SK-N-SH (cell line): Measurements from ENCODE around the gene SYT11.

Experiments used
- CTCF ChIP-seq: fragments of 200-600 bp; sonication (generic); IDR thresholded peaks from 2 replicates; pipeline ENCODE4 v1.6.1; 2017; ENCODE audit warnings: antibody characterized with exemption, mild to moderate bottlenecking, moderate library complexity
- EZH2phosphoT487 ChIP-seq: fragments of 200-600 bp; sonication (generic); IDR thresholded peaks from 2 replicates; pipeline ENCODE4 v1.6.1; 2017; ENCODE audit warnings: low read depth, mixed run types, mild to moderate bottlenecking, antibody characterized with exemption, moderate library complexity, borderline replicate concordance
- POLR2AphosphoS5 ChIP-seq: IDR thresholded peaks from 2 replicates; pipeline ENCODE4 v1.6.1; 2012; ENCODE audit warnings: low read depth, low read length
- REST ChIP-seq: IDR thresholded peaks from 2 replicates; pipeline ENCODE4 v1.6.1; 2012; ENCODE audit warnings: mild to moderate bottlenecking, low read depth, low read length, moderate library complexity
- RXRA ChIP-seq: IDR thresholded peaks from 2 replicates; pipeline ENCODE4 v1.4.0; 2012; ENCODE audit warnings: low read depth, mild to moderate bottlenecking, borderline replicate concordance
- TAF1 ChIP-seq: IDR thresholded peaks from 2 replicates; pipeline ENCODE4 v1.6.1; 2012; ENCODE audit warnings: low read depth, mild to moderate bottlenecking, low read length, moderate library complexity, borderline replicate concordance
- TEAD4 ChIP-seq: IDR thresholded peaks from 2 replicates; pipeline ENCODE4 v1.4.0; 2012; ENCODE audit warnings: mild to moderate bottlenecking, borderline replicate concordance; ENCODE audit not compliant: insufficient read depth
- TF ChIP-seq, protein P1 (sequence below): IDR thresholded peaks from 2 replicates; pipeline ENCODE4; 2012

- TF ChIP-seq TEAD4 (no peak), CTCF (no peak), RXRA (no peak), POLR2AphosphoS5 (no peak), EZH2phosphoT487 (no peak), TAF1 (no peak), REST (no peak)
- TF ChIP-seq, protein P1, sequence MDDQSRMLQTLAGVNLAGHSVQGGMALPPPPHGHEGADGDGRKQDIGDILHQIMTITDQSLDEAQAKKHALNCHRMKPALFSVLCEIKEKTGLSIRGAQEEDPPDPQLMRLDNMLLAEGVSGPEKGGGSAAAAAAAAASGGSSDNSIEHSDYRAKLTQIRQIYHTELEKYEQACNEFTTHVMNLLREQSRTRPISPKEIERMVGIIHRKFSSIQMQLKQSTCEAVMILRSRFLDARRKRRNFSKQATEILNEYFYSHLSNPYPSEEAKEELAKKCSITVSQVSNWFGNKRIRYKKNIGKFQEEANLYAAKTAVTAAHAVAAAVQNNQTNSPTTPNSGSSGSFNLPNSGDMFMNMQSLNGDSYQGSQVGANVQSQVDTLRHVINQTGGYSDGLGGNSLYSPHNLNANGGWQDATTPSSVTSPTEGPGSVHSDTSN = no peak
Measured at GRCh38 chr1:155931332-155932038, 72.1 kb downstream of the SYT11 start.
